Measurements from ENCODE around the gene OR4Q3. TPM values are rescaled to one million over a fixed set of nuclear protein-coding genes. Genes with fewer than 3 reads are reported as not detected.
"Not testable (repeated sequence)": the region's sequence is repeated elsewhere in the genome, so short reads cannot be mapped to it uniquely, and the experiment has no call there.

OR4Q3 gene
- total RNA-seq (not detected), polyA plus RNA-seq (not detected)
- long read RNA-seq, donor 1, result 0 reads
- long read RNA-seq, donor 2, result 0 reads
- long read RNA-seq, donor 3, result 0 reads
- long read RNA-seq, donor 4, result 0 reads
- long read RNA-seq, donor 5, result 0 reads
- long read RNA-seq, donor 6, result 0 reads
- long read RNA-seq, donor 7, result 0 reads
- long read RNA-seq, donor 8, partial matches to known transcripts, result 0 of 1 reads
- long read RNA-seq, donor 8, other reads (novel, unspliced or antisense), result 0 of 1 reads
- long read RNA-seq, donor 9, result 0 reads
- long read RNA-seq, donor 10, result 0 reads

- Histone ChIP-seq H3K4me1 (replicated peaks in 1 of 2) (no peaks in the 10 kb centered on the region), H3K4me3 (no peak within 1 kb of the TSS), H3K9me3 (replicated peaks in 1 of 3) (no peaks in the 10 kb centered on the region), H3K36me3 (replicated peaks in 1 of 2) (no peaks in the 10 kb centered on the region), H3K27me3 (no peaks in the 10 kb centered on the region), H3K27ac (no peak within 1 kb of the TSS)
- intact Hi-C loops (cut with DNase I), result no loop called here
- no peak for DNase-seq
- WGBS, 4 donors, result 67 to 85% (median 71%) methylated on average over 1 of the region's 1 CpG
- no peak for TF ChIP-seq POLR2A (IDR thresholded peaks at IDR 0.05)
- no peak for TF ChIP-seq CTCF (IDR thresholded peaks at IDR 0.05)
These were observed at the start of gene OR4Q3 for GRCh38 chr14:19743256-19743655. TSS of gene OR4Q3 (plus strand) at chr14:19743571.

GRCh38 chr14:19729359-19729758, 14.0 kb upstream of the OR4Q3 start:
- H3K27me3 ChIP-seq, result no peaks in the 10 kb centered on the region
- no peak for TF ChIP-seq CTCF (IDR thresholded peaks at IDR 0.05)
- no peak for TF ChIP-seq POLR2A (IDR thresholded peaks at IDR 0.05)
- H3K4me1 ChIP-seq (replicated peaks in 1 of 2), result no peaks in the 10 kb centered on the region
- no peak for DNase-seq
- intact Hi-C loops (cut with DNase I), result no loop called here
- no peaks in the 10 kb centered on the region for H3K9me3 ChIP-seq (replicated peaks in 1 of 3)
- no peak overlapping the region for H3K4me3 ChIP-seq
- H3K27ac ChIP-seq, result no peak overlapping the region
- no peaks in the 10 kb centered on the region for H3K36me3 ChIP-seq (replicated peaks in 1 of 2)

GRCh38 chr14:19729763-19730162, 13.6 kb upstream of the OR4Q3 start:
- Histone ChIP-seq H3K27me3 (no peaks in the 10 kb centered on the region), H3K9me3 (replicated peaks in 1 of 3) (no peaks in the 10 kb centered on the region), H3K36me3 (replicated peaks in 1 of 2) (no peaks in the 10 kb centered on the region), H3K27ac (no peak overlapping the region), H3K4me3 (no peak overlapping the region), H3K4me1 (replicated peaks in 1 of 2) (no peaks in the 10 kb centered on the region)
- DNase-seq, result no peak
- TF ChIP-seq CTCF (IDR thresholded peaks at IDR 0.05) (no peak), POLR2A (IDR thresholded peaks at IDR 0.05) (no peak)
- intact Hi-C loops (cut with DNase I), result no loop called here
- 55 to 70% (median 63%) methylated on average over 2 of the region's 2 CpGs for WGBS, 4 donors

GRCh38 chr14:19733893-19734292, 9.5 kb upstream of the OR4Q3 start:
- H3K27ac ChIP-seq; H3K27me3 ChIP-seq; intact Hi-C loops (cut with DNase I); H3K4me3 ChIP-seq; DNase-seq; H3K9me3 ChIP-seq (replicated peaks in 1 of 3); H3K4me1 ChIP-seq (replicated peaks in 1 of 2); H3K36me3 ChIP-seq (replicated peaks in 1 of 2): not testable (repeated sequence)
- WGBS, 4 donors, result 59 to 77% (median 68%) methylated on average over 3 of the region's 3 CpGs

- H3K27ac ChIP-seq; intact Hi-C loops (cut with DNase I); H3K9me3 ChIP-seq (replicated peaks in 1 of 3); H3K4me1 ChIP-seq (replicated peaks in 1 of 2); DNase-seq; H3K36me3 ChIP-seq (replicated peaks in 1 of 2); H3K27me3 ChIP-seq; H3K4me3 ChIP-seq: not testable (repeated sequence)
These were observed 8.9 kb downstream of the OR4Q3 start for GRCh38 chr14:19752316-19752715.
